GM12878 (cell line): ENCODE measurements around the gene CACNA1B. TPM values are rescaled to one million over a fixed set of nuclear protein-coding genes. Genes with fewer than 3 reads are reported as not detected.

ENCODE experiments used
- ATF2 ChIP-seq: IDR thresholded peaks from 2 replicates; pipeline ENCODE4 v1.6.1; 2012; ENCODE audit warnings: low read length, inconsistent platforms
- BMI1 ChIP-seq: fragments of 450-650 bp; IDR thresholded peaks from 2 replicates; pipeline ENCODE4 v1.6.1; 2016; ENCODE audit warnings: mild to moderate bottlenecking, moderate library complexity, borderline replicate concordance
- HDAC6 ChIP-seq: fragments of 200-600 bp; sonication (generic); IDR thresholded peaks from one replicate; pipeline ENCODE4 v1.8.0; 2017; ENCODE audit warnings: antibody characterized with exemption; ENCODE audit not compliant: unreplicated experiment
- MLLT1 ChIP-seq: fragments of 450-650 bp; IDR thresholded peaks from 2 replicates; pipeline ENCODE4 v1.6.1; 2016; ENCODE audit warnings: mild to moderate bottlenecking
- MXI1 ChIP-seq: fragments of 150-350 bp; IDR thresholded peaks from 2 replicates; pipeline ENCODE4 v1.6.1; 2011; ENCODE audit warnings: low read depth, mild to moderate bottlenecking, inconsistent platforms, low read length, improper control_type of control experiment
- PKNOX1 ChIP-seq: fragments of 450-650 bp; IDR thresholded peaks from 2 replicates; pipeline ENCODE4 v1.6.1; 2016; ENCODE audit warnings: mild to moderate bottlenecking
- ZBTB11 ChIP-seq: fragments of 450-650 bp; formaldehyde crosslinking; IDR thresholded peaks from 2 replicates; pipeline ENCODE4 v1.5.0; 2022; ENCODE audit warnings: mild to moderate bottlenecking, missing genetic modification characterization
- polyA plus RNA-seq, 11 experiments: library from polyadenylated mRNA; depleted of rRNA in 4 of 11; unstranded in 6 of 11; stranded (reverse) in 5 of 11; fragments of >200 nt; fragmentation: Nextera tagmentation in 4 of 11; fragmentation: Illumina TruSeq in 1 of 11; extraction: Ambion mirVana in 4 of 11; extraction: Trizol in 1 of 11; gene quantifications; 1 replicate in 1 of 11; 2 replicates in 10 of 11; pipeline versions ENCODE4 v1.2.1 to v1.2.3, GENCODE V29; 2011 to 2016; ENCODE audit warnings: inconsistent platforms in 2 of 11, missing spikeins in 2 of 11, low read depth in 1 of 11
- total RNA-seq, 4 experiments: library from RNA; depleted of rRNA in 3 of 4; stranded (reverse); fragments of >200 nt in 3 of 4; fragmentation: Illumina TruSeq in 1 of 4; extraction: Trizol in 1 of 4; gene quantifications; 2 replicates each; pipeline versions ENCODE4 v1.2.1 to v1.2.3, GENCODE V29; 2013 to 2021

Gene CACNA1B
- total and polyA plus RNA-seq, 10 of the 15 experiments (the other 5 are each of a cell fraction or from before 2014, with no cell fraction given) = 0.01 to 0.03 (median 0.01) TPM; not detected in 7

GRCh38 chr9:138101444-138102234 is 224.1 kb downstream of the CACNA1B start (continued):
- TF ChIP-seq ZBTB11 (CRISPR knock-in tag) (no peak), MLLT1 (no peak), HDAC6 (no peak), PKNOX1 (no peak), BMI1 (no peak), ATF2 (no peak), MXI1 (no peak)
- TF ChIP-seq, all 136 proteins: peak for 0
